HG02852 (cell line): ENCODE data around the gene KCNQ1.

Source experiments
- ATAC-seq: cut with Tn5 transposase; IDR thresholded peaks from one replicate; pipeline ENCODE4 v1.9.1; 2021; ENCODE audit warnings: mild to moderate bottlenecking, moderate library complexity; ENCODE audit not compliant: unreplicated experiment

KCNQ1 gene

DNA sequence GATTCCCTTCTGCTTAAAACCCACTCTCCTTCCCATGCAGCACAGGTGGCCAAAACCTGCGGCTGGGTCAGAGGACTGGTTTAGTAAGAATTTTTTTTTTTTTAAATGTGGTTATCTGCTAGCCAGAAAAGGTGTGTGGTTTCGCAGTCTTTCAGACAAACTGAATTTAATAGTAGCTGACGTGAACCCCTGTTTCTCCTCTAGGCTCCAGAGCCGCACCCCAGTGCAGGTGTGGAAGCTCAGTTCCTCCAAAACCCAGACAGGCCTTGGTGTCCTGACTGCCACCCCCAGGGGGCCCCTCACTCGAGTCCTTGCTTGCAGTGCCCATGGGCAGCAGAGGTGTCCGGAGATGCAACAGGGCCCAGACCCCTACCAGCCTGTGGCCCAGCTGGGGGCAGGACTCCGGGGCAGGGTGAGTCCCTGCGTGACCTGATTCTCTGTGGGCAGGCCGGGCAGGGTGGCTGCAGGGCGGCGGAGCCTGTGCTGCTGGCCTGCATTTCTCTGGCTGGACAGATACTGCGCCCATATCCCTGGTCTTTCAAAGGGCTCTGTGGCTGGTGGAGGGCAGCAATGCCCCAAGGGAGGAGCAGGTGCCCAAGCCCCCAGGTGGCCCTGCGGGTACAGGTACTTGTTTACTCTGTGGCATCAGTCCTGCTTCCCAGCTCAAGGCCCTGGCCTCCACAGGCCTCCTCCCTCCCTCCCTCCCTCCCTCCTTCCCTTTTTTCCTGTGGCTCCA lies 15.2 kb downstream of the KCNQ1 start:
- no peak for ATAC-seq

GRCh38 chr11:2460540-2461252 lies 15.9 kb downstream of the KCNQ1 start:
- ATAC-seq, result no peak

GRCh38 chr11:2461253-2461955 lies 16.6 kb downstream of the KCNQ1 start:
- ATAC-seq, result no peak

- ATAC-seq, result no peak
Measured at GRCh38 chr11:2461956-2462542, 17.2 kb downstream of the KCNQ1 start.

- no peak for ATAC-seq
Measured at GRCh38 chr11:2462543-2462985, 17.8 kb downstream of the KCNQ1 start.

DNA sequence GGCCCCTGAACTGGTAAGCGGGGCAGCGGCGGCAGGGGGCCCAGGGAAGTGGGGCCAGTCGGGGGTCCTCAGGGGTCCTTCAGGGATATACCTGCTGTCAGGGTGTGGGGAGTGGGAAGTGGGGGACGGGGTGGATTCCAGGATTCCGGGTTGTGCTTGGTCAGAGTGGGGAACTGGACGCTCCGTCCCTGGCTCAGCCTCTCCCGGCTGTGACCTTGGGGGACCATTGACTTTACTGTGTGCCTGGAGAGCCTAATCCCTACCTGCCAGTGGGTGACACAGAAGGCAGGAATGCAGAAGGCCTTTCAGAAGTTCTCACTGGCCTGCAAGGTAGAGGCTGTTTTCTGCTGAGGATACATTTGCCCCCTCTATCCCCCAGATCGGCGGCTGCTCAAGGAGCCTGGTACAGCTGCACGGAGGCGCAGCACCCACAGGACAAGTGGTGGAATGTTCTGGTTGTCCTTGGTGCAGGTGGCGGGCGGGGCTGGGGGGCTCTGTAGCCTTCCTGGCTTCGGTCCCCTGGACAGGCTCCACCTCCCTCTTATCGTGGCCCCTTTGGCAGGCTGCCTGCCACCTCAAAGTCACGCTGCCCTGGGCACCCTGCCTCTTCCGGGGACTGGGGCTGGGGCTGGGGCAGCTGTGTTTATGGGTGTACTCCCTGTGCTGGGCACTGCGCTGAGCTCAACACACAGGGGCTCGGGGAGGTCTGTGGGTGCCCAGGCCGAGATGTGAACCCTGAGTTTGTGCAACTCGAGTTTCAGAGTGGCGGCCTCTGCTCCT lies 18.4 kb downstream of the KCNQ1 start:
- ATAC-seq, result no peak

DNA sequence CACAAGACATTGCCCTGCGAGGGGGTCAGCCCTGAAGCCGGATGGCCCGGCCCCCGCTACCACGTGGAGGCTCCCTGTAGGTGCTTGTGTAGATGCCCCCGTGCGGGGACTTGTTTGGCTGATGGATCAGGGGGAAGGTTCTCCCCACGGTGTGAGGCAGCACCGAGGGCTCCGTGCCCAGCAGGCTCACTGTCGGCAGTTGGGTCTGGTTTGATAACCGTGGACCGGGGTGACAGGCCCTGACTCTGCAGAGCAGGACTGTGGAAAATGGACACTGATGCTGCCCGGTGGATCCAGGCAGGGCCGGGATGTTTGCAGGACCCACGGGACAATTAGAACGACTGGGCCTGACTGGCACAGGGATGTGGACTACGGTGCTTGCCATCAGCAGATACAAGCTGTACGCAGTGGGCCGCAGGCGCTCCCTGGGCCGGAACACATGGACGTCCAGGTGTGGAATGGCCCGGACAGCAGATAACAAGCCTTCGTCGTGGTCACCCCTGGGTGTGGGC lies 19.0 kb downstream of the KCNQ1 start:
- no peak for ATAC-seq

GRCh38 chr11:2464451-2465165 lies 19.8 kb downstream of the KCNQ1 start:
- ATAC-seq, result no peak

DNA sequence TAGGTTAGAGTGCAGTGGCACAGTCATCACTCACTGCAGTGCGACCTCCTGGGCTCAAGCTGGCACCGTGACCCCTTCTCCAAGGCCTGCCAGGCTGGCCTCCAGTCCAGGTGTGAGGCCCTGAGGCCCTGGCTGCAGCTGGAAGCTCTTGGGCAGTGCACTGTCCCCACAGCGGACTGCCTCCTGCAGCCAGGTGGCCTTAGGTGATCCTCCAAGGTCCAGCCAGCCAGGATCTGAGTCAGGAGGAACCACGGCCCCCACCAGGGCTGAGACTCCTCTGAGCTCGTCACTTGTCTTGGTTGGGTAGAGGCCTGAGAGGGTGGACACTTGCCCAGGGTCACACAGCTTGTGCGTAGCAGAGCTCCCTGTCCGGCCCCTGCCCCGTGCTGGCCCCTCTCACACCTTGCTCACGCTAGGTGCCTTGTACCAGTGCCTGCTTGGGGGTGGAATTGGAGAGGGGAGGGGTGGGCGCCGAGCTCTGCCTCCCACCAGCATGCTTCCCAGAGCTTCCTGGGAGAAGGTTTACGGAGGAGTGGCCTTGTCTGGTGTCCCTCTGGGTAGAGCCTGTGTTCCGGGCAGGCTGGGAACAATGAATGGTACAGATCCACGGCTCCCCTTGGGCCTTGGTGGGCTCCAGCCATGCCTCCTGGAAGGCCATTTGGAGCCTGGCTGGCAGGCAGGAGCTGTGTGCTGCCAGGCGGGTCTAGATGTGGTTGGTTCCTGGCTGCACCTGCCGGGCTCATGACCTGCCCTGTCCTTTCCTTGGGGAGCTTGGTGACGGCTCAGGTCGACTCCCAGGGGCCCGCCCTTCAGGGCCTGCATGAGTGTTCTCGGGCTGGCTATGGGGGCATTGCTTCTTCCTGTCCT lies 20.6 kb downstream of the KCNQ1 start:
- no peak for ATAC-seq

GRCh38 chr11:2466069-2466801 lies 21.4 kb downstream of the KCNQ1 start:
- no peak for ATAC-seq

GRCh38 chr11:2466869-2467694 lies 22.3 kb downstream of the KCNQ1 start:
- peak; percentile 55 for ATAC-seq

GRCh38 chr11:2467695-2468055 lies 22.9 kb downstream of the KCNQ1 start:
- ATAC-seq, result no peak

DNA sequence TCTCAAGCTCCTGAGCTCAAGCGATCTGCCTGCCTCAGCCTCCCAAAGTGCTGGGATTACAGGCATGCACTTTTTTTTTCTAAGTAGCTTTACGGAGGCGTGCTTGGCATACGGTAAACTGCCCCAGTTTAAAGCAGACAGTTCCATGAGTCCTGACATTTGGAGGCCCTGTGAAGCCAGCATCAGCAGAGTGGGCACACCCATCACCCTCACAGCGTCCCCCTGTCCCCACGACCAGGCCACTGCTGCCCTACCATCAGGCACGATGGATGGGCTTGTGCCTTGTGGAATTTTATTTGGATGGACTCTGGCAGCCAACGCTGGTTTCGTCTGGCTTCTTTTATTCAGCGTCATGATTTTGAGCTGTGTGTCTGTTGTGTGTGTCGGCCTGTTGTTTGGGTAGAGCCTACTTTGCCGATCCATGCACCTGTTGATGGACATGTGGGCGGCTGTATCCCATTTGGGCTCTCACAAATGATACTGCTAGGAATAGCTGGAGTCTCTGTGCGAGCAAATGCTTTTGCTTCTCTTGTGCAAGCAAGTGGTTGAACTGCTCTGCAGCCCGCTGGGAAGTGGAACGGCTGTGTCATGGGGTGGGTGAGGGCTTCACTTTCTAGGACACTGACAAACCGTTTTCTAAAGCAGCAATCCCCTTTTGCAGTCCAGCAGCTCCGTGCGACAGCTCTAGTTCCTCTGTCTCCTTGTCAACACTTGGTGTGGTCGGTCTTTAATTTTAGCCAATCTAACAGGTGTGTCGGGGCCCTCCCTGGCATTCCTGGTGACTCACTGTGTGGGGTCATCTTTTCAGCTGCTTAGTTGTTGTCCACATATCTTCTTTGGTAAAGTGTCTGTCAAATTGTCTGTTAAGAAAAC lies 23.8 kb downstream of the KCNQ1 start:
- ATAC-seq, result no peak

DNA sequence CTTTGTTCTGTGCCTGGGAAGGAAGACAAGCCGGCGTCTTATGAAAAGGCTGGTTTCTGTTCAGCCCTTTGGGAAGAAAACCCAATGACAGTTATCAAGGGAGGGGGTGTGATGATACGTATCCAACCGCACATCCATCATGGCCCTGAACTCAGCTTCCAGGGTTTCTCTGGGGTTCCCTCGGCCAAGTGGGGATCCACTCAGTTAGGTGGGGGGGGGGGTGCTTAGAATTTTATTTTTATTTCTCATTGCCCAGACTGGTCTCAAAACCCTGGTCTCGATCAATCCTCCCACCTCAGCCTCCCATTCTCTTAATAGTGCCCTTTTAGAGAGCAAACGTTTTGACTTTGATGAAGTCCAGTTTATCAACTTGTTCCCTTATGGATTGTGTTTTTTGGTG lies 25.7 kb downstream of the KCNQ1 start:
- no peak for ATAC-seq

GRCh38 chr11:2471048-2471803 lies 26.4 kb downstream of the KCNQ1 start:
- no peak for ATAC-seq

DNA sequence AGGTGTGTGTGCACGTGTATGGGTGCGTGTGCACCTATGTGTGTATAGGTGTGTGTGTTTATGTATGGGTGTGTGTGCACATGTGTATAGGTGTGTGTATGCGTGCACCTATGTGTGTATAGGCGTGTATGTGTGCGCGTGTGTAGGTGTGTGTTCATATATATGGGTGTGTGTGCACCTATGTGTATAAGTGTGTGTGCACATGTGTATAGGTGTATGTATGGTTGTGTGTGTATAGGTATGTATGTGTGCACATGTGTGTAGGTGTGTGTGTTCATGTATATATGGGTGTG lies 26.9 kb downstream of the KCNQ1 start:
- ATAC-seq, result no peak
